ENCODE measurements around the gene AGPAT4.
"Not testable (repeated sequence)": the region's sequence is repeated elsewhere in the genome, so short reads cannot be mapped to it uniquely, and the experiment has no call there.

DNA sequence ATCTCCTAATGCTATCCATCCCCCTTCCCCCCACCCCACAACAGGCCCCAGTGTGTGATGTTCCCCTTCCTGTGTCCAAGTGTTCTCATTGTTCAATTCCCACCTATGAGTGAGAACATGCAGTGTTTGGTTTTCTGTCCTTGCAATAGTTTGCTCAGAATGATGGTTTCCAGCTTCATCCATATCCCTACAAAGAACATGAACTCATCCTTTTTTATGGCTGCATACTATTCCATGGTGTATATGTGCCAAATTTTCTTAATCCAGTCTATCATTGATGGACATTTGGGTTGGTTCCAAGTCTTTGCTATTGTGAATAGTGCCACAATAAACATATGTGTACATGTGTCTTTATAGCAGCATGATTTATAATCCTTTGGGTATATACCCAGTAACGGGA is 101.1 kb downstream of the AGPAT4 start:
- TF ChIP-seq, protein P1, sequence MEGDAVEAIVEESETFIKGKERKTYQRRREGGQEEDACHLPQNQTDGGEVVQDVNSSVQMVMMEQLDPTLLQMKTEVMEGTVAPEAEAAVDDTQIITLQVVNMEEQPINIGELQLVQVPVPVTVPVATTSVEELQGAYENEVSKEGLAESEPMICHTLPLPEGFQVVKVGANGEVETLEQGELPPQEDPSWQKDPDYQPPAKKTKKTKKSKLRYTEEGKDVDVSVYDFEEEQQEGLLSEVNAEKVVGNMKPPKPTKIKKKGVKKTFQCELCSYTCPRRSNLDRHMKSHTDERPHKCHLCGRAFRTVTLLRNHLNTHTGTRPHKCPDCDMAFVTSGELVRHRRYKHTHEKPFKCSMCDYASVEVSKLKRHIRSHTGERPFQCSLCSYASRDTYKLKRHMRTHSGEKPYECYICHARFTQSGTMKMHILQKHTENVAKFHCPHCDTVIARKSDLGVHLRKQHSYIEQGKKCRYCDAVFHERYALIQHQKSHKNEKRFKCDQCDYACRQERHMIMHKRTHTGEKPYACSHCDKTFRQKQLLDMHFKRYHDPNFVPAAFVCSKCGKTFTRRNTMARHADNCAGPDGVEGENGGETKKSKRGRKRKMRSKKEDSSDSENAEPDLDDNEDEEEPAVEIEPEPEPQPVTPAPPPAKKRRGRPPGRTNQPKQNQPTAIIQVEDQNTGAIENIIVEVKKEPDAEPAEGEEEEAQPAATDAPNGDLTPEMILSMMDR (IDR thresholded peaks at IDR 0.05), result not testable (repeated sequence)
- TF ChIP-seq POLR2A (IDR thresholded peaks at IDR 0.05), result not testable (repeated sequence)
